Stimulated activated naive CD8-positive, alpha-beta T cell treated with anti-CD3 and anti-CD28 coated beads, Interleukin-15, Interleukin-2, amounts not matched to agents 100 ng/mL and 50 ng/mL, for 24 hours (primary cell): ENCODE results near the gene MS4A4E.
"Not testable (repeated sequence)": the region's sequence is repeated elsewhere in the genome, so short reads cannot be mapped to it uniquely, and the experiment has no call there.

ENCODE experiments used
- H3K27ac Mint-ChIP-seq: one replicate; pipeline ENCODE4 v1.8.0; 2021; ENCODE audit warnings: mild to moderate bottlenecking, mixed read lengths
- H3K27me3 Mint-ChIP-seq: one replicate; pipeline ENCODE4 v1.8.0; 2021; ENCODE audit warnings: mixed read lengths
- H3K36me3 Mint-ChIP-seq: one replicate; pipeline ENCODE4 v1.8.0; 2021; ENCODE audit warnings: low read depth, mixed read lengths
- H3K4me1 Mint-ChIP-seq: one replicate; pipeline ENCODE4 v1.8.0; 2021; ENCODE audit warnings: low read depth, mixed read lengths
- H3K4me3 Mint-ChIP-seq: one replicate; pipeline ENCODE4 v1.8.0; 2021; ENCODE audit warnings: mild to moderate bottlenecking, mixed read lengths
- H3K9me3 Mint-ChIP-seq: one replicate; pipeline ENCODE4 v1.8.0; 2021; ENCODE audit warnings: mixed read lengths

The MS4A4E gene

DNA sequence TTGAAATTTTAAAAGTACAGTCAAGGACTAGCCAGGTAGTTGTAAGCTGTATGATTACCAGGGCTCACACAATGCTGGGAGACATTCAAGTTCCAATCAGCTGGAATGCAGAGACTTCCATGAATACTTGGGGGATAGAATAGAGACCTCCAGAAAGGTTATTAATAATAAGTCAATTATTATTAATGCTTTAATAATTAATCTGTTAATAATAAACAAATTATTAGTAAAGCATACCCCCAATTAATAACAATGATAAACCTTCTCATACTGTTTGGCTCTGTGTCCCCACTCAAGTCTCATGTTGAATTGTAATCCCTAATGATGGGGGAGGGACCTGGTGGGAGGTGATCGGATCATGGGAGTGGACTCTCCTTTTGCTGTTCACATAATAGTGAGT lies 45.5 kb downstream of the MS4A4E start:
- Mint-ChIP-seq H3K4me3 (no peak overlapping the region), H3K36me3 (no peaks in the 10 kb centered on the region), H3K27ac (no peak overlapping the region), H3K4me1 (peaks cover 22% of the 10 kb centered on the region), H3K9me3 (peaks cover 3% of the 10 kb centered on the region), H3K27me3 (peaks cover 31% of the 10 kb centered on the region)

DNA sequence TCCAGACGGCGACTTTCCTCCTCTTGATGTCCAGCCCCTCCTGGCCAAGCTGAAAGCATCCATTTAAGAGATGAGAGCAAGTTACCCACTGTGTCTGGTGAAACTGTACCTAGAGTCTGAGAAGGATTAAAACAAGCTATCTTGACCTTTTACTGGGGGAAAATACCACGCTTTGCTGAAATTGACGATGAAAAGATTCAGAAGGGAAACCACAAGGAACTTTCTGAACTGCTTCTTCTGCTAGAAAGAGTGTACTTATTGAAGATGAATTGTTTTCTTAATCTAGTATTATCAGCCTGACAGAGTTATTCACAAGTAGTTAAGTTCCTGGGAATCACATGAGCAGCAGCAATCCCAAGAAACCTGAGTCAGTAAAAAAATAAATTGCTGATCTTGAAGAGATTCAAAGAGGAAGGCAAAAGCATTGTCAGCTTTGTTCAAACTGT lies 47.0 kb downstream of the MS4A4E start:
- peaks cover 22% of the 10 kb centered on the region for H3K4me1 Mint-ChIP-seq
- no peaks in the 10 kb centered on the region for H3K36me3 Mint-ChIP-seq
- H3K4me3 Mint-ChIP-seq: no peak overlapping the region
- no peak overlapping the region for H3K27ac Mint-ChIP-seq
- H3K27me3 Mint-ChIP-seq: peaks cover 29% of the 10 kb centered on the region
- H3K9me3 Mint-ChIP-seq: no peaks in the 10 kb centered on the region

DNA sequence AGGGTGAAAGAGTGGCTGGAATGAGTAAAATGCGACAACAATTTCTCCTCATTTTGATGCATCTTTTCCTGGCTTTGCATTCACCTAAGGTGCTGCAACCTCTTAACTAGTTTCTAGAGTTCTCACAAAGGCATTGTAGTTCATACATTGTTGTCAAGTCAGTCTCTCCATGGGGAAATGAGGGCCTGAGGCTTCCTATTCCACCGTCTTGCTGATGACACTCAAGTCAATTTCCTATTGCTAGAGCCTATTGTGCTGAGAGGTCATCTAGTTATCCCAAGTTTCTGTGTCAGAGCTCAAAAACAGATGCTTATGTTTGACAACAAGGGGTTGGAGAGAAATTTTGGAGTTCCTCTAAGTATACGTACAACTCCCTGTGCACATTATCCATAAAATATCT lies 48.4 kb downstream of the MS4A4E start:
- Mint-ChIP-seq H3K27me3 (peaks cover 29% of the 10 kb centered on the region), H3K4me1 (peaks cover 22% of the 10 kb centered on the region), H3K9me3 (no peaks in the 10 kb centered on the region), H3K4me3 (no peak overlapping the region), H3K27ac (no peak overlapping the region), H3K36me3 (no peaks in the 10 kb centered on the region)

DNA sequence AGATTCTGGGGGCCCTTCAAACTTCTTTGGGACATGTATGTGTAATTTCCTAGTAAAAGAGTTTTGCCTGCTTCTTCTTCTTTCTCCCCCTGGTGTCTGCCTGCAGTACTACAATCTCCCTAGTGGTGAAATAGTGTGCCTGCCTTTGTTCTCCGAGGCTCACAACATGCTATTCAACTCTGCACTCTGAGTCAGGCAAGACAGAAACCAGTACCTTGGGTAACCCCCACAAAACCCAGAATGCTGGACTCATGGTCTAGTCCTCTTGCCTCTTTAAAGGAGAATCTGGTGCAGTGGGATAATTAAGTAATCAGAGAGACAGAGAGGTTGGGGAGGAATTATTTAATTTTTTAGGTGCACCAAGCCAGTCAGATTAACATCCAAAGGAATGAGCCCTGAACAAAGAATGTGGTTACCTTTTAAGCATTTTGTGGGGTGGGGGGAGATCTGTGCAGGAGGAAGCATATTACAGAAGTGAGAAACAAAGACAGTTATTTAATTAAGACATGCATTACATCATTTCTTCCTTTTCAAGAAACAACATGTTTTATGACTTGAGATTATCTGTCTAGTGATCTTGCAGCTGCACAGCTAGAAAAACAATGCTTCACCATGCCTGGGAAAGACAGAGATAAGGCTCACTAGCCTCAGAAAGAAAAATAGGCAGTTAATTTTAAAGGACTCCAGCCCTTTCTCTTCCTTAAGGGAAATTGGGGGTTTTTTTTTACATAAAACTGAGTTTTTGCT lies 49.1 kb downstream of the MS4A4E start:
- Mint-ChIP-seq H3K36me3 (no peaks in the 10 kb centered on the region), H3K9me3 (no peaks in the 10 kb centered on the region), H3K4me3 (no peak overlapping the region), H3K27me3 (peaks cover 26% of the 10 kb centered on the region), H3K27ac (no peak overlapping the region), H3K4me1 (peaks cover 22% of the 10 kb centered on the region)

DNA sequence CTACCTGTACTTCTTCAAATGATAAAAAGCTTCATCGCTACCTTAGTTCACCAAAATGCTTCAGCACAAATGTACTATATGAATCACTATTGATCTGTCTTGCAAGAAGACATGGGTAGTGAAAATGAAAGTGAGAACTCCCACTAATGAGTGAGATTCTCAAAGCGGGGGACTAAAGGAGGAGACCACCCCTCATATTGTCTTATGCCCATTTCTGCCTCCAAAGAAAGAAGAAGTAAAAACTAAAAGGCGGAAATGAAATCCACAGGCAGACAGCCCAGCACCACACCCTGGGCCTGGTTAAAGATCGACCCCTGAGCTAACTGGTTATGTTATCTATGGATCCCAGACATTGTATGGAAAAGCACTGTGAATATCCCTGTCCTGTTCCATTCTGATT lies 50.4 kb downstream of the MS4A4E start:
- peaks cover 29% of the 10 kb centered on the region for H3K4me1 Mint-ChIP-seq
- H3K9me3 Mint-ChIP-seq, H3K4me3 Mint-ChIP-seq, H3K27ac Mint-ChIP-seq, H3K36me3 Mint-ChIP-seq: not testable (repeated sequence)
- peaks cover 13% of the 10 kb centered on the region for H3K27me3 Mint-ChIP-seq

DNA sequence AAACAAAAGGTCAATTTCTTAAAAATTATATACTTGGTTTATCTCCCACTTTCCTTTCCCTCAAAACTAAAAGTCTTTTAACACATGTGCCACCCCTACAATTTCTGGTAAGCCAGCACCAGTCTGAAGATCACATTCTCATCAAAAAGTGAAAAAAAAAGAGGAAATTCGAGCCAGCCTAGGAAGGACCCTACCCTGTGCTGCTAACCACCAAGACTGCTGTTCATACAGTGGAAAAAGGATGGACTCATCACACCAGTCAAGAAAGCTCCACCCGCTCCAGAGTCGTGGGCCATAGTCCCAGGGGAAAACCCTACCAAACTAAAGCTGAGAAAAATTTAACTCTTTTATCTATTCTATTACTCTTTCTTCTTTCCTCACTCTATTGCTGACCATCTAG lies 54.5 kb downstream of the MS4A4E start:
- H3K27ac Mint-ChIP-seq: peak overlapping the region; percentile 7
- H3K27me3 Mint-ChIP-seq: peaks cover 12% of the 10 kb centered on the region
- not testable (repeated sequence) for H3K4me3 Mint-ChIP-seq, H3K9me3 Mint-ChIP-seq, H3K36me3 Mint-ChIP-seq
- peaks cover 13% of the 10 kb centered on the region for H3K4me1 Mint-ChIP-seq

DNA sequence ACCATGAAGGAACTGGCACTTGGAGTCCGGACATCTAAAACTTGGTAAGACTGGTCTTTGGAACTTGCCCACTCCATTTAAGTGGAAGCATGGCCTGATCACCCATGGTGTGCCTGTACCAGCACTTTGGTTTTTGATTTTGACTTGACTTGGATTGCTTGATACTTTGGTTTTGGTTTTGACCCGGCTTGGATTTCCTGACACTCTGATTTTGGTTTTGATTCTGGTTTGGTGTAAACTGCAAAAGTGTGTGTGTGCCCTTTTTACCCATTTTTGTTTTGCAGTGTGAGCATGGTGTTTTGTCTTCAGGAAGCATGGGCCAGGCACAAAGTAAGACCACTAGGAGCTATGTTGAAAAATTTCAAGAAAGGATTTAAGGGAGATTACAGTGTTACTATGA lies 56.8 kb downstream of the MS4A4E start:
- not testable (repeated sequence) for H3K27ac Mint-ChIP-seq, H3K4me3 Mint-ChIP-seq, H3K36me3 Mint-ChIP-seq, H3K9me3 Mint-ChIP-seq
- peaks cover 15% of the 10 kb centered on the region for H3K4me1 Mint-ChIP-seq
- peaks cover 24% of the 10 kb centered on the region for H3K27me3 Mint-ChIP-seq

DNA sequence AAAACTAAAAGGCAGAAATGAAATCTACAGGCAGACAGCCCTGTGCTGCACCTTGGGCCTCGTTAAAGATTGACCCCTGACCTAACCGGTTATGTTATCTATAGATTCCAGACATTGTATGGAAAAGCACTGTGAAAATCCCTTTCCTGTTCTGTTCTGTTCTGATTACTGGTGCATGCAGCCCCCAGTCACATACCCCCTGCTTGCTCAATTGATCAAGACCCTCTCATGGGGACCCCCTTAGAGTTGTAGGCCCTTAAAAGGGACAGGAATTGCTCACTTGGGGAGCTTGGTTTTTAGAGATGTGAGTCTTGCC lies 57.5 kb downstream of the MS4A4E start:
- H3K4me3 Mint-ChIP-seq, H3K27ac Mint-ChIP-seq, H3K36me3 Mint-ChIP-seq, H3K9me3 Mint-ChIP-seq: not testable (repeated sequence)
- H3K27me3 Mint-ChIP-seq: peaks cover 31% of the 10 kb centered on the region
- peaks cover 15% of the 10 kb centered on the region for H3K4me1 Mint-ChIP-seq

DNA sequence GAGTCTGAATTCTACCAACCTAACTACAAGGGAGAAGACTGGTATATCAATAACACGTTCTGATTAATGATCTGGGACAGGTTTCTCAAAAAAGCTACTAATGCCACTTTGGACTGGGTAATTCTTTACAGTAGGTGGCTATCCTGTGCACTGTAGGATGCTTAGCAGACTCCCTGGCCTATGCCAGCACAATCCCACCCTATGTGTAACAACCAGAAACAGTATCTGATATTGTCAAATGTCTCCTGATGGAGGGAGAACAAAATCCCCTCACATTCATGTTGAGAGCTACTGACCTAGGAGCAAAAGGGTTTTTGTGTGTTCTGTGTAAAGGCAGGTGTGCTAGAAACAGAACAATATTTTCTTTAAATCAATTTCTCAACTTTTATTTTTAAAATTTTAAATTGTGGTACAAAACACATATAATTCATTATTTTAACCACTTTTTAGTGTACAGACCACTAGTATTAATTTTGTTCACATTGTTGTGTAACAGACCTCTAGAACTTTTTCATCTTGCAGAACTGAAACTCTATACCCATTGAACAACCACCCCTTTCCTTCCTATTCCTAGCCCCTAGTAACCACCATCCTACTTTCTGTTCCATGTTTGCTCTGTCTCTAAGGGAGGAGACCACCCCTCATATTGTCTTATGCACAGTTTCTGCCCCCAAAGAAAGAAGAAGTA lies 58.0 kb downstream of the MS4A4E start:
- Mint-ChIP-seq H3K4me3 (no peak overlapping the region), H3K27ac (no peak overlapping the region), H3K27me3 (peaks cover 36% of the 10 kb centered on the region), H3K36me3 (no peaks in the 10 kb centered on the region), H3K4me1 (peaks cover 15% of the 10 kb centered on the region), H3K9me3 (no peaks in the 10 kb centered on the region)

DNA sequence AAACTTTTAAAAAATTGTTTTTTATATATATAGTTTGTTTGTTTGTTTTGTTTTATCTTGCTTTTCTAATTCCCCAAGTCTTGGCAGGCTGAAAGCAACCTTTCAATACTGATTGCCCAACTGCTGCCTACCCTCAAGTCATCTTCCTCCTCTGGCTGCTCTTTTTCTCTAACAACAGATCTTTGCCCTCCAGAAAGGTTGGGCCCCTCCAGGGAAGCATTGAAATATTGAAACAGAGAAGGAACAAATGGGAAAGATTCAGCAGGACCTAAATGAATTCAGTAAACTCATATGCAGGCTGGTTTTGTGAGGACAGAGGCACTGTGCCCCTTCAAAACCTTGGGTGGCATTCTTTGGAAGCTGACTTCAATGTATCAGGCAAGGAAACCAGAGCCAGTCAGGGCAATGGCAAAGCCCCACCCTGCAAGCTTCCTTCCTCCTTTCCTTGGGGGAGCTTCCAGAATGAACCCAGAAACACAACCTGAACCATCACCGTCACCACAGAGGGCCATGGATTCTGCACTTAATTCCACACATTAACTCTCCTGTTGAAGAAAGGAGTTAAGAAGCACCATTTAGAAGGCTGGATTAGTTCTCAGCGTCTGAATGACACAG lies 59.2 kb downstream of the MS4A4E start:
- Mint-ChIP-seq H3K27ac (no peak overlapping the region), H3K4me3 (no peak overlapping the region), H3K9me3 (no peaks in the 10 kb centered on the region), H3K4me1 (peaks cover 13% of the 10 kb centered on the region), H3K36me3 (no peaks in the 10 kb centered on the region), H3K27me3 (peaks cover 47% of the 10 kb centered on the region)

DNA sequence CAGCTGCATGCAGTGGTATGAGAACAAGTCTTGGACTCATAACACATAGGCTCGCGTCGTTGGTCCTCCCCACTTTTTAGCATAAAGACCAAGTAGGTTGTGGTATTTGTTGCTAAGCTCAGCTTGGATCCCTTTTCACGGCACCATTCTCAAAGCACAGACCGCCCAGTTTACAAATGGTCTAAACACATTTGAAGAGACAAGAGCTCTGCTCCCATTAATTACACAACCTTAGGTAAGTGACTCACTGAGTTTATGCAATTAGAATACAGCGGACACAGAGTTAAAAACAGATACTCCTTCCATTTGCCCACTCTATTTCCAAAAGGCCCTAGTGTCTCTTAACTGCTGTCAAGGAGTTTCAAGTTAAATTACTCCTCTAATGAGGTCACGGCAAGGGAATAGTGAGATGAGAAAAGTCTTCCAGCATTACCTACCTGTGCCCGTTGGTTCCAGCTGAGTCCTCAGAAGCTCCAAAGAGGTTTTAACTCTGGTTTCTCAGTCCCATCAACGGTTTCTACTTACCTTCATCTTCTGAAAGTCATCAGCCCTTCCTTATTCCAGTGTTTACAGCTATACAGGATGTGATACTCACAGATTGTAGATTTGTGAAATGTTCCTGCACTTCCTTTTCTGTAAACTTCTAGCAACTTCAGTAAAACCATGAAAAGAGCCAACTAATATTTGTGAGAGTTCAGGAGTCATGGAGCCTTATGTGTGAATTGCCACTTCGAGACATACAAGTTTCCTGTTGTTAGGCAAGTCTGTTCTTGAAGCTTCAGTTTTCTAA lies 60.2 kb downstream of the MS4A4E start, which contains the start of gene MS4A6A:
MS4A6A (minus strand) TSS at position 543 of the 790 bp plus-strand sequence. CDS start 1,356 bp downstream, outside the sequence.
- Mint-ChIP-seq H3K27ac (no peak within 1 kb of the TSS), H3K4me1 (peaks cover 8% of the 10 kb centered on the region), H3K27me3 (peaks cover 52% of the 10 kb centered on the region), H3K9me3 (no peaks in the 10 kb centered on the region), H3K36me3 (no peaks in the 10 kb centered on the region), H3K4me3 (no peak within 1 kb of the TSS)

DNA sequence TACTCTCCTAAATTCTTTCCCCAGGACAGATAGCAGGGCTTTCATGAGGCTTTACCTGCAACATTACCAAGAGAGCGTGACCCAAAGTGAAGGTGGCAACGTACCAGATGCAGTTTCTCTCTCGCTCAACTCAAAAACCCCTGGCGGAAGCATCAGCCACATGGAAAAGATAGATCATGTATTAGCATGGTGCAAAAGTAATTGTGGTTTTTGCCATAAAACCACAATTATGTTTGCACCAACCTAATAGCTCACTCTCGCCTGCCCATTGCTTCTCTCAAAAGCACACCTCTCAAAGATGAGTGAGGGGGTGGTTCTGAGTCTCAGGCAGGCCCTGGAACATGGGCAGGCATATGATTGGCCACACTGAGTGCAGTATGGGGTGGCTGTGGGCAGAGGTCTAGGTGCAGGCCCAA lies 67.1 kb downstream of the MS4A4E start:
- Mint-ChIP-seq H3K4me3 (peak overlapping the region; percentile 40), H3K27me3 (peaks cover 58% of the 10 kb centered on the region), H3K9me3 (no peaks in the 10 kb centered on the region), H3K27ac (peak overlapping the region; percentile 74), H3K36me3 (no peaks in the 10 kb centered on the region), H3K4me1 (peaks cover 25% of the 10 kb centered on the region)

DNA sequence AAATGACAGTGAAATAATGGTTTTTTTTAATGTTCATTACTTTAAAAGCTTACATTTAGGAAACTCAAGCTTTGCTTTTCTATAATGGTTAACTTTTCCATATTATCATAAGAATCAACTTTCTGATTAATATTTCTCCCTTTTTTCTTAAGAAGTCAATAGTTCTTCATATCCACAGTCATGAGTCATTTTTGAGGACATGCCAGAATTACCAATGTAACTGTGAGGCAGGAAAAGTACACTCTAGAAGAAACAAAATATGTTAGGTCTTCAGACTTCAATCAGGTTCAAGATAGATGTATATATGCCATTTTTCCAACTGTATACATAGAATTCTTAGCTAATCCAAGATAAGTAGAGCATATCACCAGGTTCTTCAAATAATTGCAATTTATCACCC lies 70.9 kb downstream of the MS4A4E start:
- no peak overlapping the region for H3K4me3 Mint-ChIP-seq
- peaks cover 25% of the 10 kb centered on the region for H3K4me1 Mint-ChIP-seq
- peaks cover 46% of the 10 kb centered on the region for H3K27me3 Mint-ChIP-seq
- H3K27ac Mint-ChIP-seq: no peak overlapping the region
- H3K36me3 Mint-ChIP-seq: peaks cover 1% of the 10 kb centered on the region
- H3K9me3 Mint-ChIP-seq: peaks cover 1% of the 10 kb centered on the region

DNA sequence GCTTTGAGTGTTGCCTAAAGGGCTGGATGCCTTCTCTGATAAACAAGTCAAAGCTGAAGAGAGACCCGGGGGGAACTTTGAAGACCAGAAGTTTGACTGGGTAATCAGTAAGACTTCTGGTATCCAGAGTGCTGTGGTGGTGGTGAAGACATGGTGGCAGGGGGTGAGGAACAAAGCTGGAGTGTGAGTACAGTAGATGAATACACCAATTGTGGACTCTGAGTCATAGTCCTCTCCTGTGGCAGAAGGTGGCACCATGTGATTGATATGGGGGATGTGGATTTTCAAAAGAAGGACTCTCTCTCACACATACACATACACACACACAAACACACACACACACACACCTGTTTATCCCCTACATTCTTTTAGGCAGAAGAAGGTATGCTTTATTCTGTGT lies 72.4 kb downstream of the MS4A4E start:
- peaks cover 5% of the 10 kb centered on the region for H3K9me3 Mint-ChIP-seq
- peaks cover 4% of the 10 kb centered on the region for H3K36me3 Mint-ChIP-seq
- H3K4me3 Mint-ChIP-seq: no peak overlapping the region
- peaks cover 60% of the 10 kb centered on the region for H3K27me3 Mint-ChIP-seq
- H3K27ac Mint-ChIP-seq: no peak overlapping the region
- H3K4me1 Mint-ChIP-seq: peaks cover 20% of the 10 kb centered on the region
